GM18517 (cell line): ENCODE results near the gene PACS2.
"Not testable (repeated sequence)": the region's sequence is repeated elsewhere in the genome, so short reads cannot be mapped to it uniquely, and the experiment has no call there.

Source experiments
- ATAC-seq: cut with Tn5 transposase; IDR thresholded peaks from one replicate; pipeline ENCODE4 v1.9.1; 2021; ENCODE audit warnings: mild to moderate bottlenecking, moderate library complexity; ENCODE audit not compliant: unreplicated experiment

PACS2 gene

GRCh38 chr14:105348169-105348944 lies 33.8 kb downstream of the PACS2 start:
- ATAC-seq = no peak

GRCh38 chr14:105348945-105349699 lies 34.6 kb downstream of the PACS2 start:
- ATAC-seq = no peak

DNA sequence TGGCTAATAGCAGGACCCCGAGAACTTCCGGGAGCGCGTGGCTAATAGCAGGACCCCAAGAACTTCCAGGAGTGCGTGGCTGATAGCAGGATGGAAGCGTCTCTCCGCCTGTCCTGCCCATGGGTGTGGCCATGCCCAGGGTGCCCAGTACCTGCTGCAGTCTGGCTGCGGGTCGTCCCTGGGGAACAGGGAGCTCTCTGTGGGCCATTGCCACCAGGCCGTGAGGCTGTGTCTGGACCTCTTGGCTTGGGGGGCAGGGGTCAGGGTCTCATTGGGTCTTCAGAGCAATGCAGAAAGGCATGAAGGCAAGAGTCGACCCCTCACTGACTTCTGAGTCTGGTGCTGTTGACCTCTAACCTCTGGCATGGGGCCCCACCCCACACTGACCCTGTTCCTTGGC lies 35.4 kb downstream of the PACS2 start:
- no peak for ATAC-seq

DNA sequence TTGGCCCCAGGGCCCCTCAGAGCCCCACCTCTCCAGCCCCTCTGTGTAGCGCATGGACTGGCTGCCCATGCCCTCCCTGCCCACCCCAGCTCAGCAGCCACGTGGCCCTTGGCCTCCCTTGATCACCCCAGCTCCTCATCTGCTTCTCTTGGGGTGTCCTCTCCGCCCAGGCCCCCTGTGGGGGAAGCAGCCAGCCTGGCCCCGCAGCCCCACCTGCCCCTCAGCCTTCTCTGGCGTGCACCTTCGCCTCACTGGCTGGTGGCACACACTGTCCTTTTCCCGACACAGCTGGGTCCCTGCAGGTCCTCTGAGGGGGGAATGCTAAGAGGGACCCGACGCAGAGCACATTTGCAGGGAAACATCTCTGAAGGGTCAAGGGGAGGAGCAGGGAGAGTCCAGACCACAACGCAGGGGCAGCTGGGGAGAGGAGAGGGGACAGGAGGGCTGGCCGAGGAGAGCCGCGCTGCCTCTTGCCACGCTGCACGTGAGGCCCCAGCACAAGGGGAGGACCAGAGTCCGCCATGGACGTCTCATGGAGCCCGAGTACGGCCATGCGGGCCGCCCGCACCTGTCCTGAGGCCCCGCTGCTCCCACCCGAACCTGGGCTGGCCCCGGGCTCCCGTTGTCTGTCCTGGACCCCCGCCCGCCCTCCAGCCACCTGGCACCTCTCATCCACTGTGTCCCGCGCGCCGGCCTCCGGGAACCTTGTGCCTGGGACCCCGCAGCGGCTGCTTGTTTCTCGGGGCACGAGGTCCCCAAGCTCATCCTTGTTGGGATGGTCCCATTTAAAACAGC lies 36.1 kb downstream of the PACS2 start:
- ATAC-seq = no peak

- ATAC-seq = no peak
These were observed 36.9 kb downstream of the PACS2 start for GRCh38 chr14:105351410-105351809.

DNA sequence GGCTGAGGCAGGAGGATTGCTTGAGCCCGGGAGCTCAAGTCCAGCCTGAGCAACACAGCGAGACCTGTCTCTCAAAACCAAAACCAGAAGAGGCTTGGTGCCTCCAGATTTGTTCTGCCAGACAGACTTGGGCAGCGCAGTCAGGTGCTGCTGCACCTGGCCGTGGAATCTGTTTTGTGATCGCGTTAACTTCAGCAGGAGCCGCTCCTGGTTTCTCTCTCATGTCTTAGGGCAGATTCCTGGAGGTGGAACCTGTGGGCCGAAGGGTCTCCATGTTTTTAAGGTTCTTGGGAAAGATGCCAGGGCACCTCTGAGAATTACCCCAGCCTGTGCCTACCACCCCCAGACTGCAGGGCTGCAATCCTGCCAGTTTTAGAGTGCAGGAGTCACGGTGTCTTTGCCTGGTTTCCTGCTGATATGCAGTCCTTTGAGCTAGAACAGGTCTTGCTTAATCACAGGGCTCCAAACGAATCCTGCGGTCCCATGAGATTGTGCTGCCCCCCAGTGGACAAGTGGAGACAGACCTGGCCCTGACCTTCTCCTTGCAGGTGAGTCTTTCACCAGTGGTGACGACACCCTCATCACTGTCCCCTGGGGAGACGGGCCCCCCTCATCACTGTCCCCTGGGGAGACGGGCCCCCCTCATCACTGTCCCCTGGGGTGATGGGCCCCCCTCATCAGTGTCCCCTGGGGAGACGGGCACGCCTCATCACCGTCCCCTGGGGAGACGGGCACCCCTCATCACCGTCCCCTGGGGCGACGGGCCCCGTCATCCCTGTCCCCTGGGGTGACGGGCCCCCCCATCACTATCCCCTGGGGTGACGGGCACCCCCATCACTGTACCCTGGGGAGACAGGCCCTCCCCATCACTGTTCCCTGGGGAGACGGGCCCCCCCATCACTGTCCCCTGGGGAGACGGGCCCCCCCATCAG lies 37.6 kb downstream of the PACS2 start:
- no peak for ATAC-seq

DNA sequence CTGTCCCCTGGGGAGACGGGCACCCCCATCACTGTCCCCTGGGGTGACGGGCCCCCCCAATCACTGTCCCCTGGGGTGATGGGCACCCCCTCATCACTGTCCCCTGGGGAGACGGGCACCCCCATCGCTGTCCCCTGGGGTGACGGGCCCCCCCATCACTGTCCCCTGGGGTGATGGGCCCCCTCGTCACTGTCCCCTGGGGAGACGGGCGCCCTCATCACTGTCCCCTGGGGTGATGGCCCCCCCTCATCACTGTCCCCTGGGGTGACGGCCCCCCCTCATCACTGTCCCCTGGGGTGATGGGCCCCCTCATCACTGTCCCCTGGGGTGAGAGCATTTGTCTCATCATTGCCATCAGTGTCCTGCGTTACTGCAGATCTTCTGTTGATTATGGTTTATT lies 38.6 kb downstream of the PACS2 start:
- no peak for ATAC-seq

- ATAC-seq = no peak
These were observed 40.0 kb downstream of the PACS2 start for GRCh38 chr14:105354541-105354940.

DNA sequence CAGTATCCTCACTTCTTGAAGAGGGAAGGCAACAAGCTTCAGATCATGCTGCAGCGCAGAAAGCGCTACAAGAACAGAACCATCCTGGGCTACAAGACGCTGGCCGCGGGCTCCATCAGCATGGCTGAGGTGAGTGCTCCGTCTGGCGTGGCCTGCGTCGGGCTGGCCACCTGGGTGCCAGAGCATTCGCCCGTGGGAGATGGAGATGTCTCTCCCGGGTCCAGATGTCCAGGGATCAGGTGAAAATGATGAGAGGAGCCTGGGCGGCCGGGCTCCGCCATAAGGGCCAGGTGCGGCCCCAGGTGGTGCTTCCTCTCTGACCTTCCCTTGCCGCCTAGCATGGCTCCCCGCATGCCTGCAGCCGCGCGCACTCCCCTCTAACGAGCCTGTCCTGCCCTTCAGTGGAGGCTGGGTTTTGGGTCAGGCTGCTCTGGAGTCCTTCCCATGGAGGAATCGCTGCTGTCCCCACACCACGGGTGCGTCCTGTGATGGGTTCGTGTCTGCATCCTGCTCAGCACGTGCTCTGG lies 40.6 kb downstream of the PACS2 start:
- ATAC-seq = no peak

DNA sequence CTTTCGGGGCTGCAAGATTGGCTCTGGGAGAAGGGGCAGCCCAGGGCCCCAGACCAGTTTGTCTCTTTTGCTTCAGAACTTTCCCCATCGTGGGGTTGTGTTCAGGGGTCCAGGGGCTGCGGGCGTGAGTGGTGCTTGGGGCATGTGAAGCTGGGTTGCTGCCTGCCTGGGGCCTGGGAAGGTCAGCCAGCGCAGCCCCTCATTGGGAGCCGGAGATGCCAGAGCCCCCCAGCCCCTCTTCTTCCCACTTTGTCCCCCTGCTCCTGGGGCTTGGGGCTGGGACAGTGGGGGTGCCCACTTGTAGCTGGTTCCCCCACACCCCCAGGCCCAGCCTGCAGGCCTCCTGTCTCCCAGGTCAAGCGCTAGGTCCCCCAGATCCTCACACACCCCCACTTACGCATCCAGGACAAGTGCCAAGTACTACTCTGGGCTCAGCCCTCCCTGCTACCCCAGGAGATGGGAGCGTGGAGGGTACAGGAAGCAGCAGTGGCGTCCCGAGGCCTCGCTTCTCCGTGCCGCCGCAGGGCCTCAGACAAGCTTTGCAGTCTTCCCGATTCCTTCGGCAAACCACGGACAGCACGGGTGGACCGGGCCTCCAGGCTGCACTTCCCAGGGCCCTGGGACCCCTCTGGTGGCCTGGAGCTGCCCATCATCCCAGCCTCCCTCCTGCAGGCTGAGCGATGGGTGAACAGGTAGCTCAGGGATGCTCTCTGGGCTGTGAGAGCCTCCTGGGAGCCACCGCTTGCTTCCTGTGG lies 41.5 kb downstream of the PACS2 start:
- no peak for ATAC-seq

GRCh38 chr14:105356927-105357326 lies 42.4 kb downstream of the PACS2 start:
- ATAC-seq = no peak

GRCh38 chr14:105357626-105358025 lies 43.1 kb downstream of the PACS2 start:
- ATAC-seq = no peak

GRCh38 chr14:105358140-105358846 lies 43.7 kb downstream of the PACS2 start:
- ATAC-seq = no peak

- ATAC-seq = no peak
These were observed 44.4 kb downstream of the PACS2 start for GRCh38 chr14:105358943-105359342.

DNA sequence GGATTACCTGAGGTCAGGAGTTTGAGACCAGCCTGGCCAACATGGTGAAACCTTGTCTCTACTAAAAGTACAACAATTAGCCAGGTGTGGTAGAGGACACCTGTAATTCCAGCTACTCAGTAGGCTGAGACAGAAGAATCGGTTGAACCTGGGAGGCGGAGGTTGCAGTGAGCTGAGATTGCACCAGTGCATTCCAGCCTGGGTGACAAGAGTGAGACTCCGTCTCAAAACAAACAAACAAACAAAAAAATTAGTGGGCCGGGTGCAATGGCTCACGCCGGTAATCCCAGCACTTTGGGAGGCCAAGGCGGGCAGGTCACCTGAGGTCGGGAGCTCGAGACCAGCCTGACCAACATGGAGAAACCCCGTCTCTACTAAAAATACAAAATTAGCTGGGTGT lies 46.9 kb downstream of the PACS2 start:
- ATAC-seq = not testable (repeated sequence)

GRCh38 chr14:105363847-105364708 lies 49.5 kb downstream of the PACS2 start:
- no peak for ATAC-seq

DNA sequence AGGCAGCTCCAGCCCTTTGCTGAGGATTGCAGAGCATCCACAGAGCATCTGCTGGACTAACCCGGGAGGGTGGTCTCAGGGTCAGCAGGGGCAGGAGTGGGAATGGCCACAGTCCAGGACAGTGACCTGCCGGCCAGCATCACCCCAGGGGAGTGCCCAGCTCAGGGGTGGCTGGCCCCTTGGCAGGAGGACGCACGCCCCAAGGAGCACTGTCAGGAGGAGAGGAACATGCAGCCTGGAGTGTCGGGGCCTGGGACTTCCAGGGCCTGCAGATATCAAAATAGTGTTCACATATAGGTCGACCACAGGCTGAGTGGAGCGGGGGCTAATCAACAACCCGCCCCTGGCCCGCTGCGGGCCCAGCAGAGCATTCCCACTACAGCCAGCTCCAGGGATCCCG lies 50.6 kb downstream of the PACS2 start:
- no peak for ATAC-seq

DNA sequence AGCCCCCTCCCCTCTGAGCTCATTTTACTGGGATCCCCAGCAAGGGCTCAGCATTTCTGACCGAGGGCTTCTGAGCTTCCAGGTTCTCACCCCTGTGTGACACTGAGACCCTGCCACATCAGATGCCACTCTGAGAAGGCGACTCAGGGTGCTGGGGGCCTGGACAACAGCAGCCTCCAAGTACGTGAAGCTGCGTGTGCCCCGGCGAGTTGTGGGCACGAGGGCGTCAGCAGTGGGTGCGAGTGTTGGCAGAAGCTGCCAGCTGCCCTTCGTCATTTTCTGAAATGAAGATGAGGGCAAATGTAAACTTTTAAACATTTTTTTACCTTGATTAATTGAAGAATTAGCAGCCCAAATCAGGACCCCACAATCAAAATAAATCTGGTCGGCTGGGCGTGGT lies 51.1 kb downstream of the PACS2 start:
- ATAC-seq = no peak
